ENCODE results near the gene TMEM266. TPM values are rescaled to one million over a fixed set of nuclear protein-coding genes. Genes with fewer than 3 reads are reported as not detected.
A peak's percentile ranks its signal among the peaks of the same experiment; 100 is the strongest.

Gene TMEM266
- total RNA-seq, 1 experiment from 2014 or later, result not detected

DNA sequence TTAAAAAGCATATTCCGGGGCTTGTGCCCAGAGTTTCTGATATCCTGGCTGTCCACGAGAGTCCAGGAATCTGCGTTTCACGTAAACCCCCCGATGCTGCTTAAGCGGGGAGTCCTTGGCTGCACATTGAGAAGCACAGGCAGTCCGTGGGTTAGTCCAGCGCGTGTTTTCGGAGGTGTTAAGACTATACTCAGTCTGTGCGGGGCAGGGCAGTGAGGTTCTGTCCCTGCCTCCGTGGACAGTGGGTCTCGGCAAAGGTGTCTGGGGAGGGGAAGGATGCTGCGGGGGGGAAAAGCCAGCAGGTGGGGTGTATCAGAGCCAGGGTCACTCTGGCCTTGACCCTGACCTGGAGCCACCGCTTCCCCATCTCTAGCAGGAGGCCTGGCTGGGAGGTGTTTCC lies 106.2 kb downstream of the TMEM266 start:
- Histone ChIP-seq H3K9me2 (replicated peaks; ENCODE audit: low read length) (no peaks in the 10 kb centered on the region), H3K4me3 (ENCODE audit: low read length) (no peak overlapping the region), H3K36me3 (ENCODE audit: low read depth, low read length) (no peaks in the 10 kb centered on the region), H3F3A (ENCODE audit: low read length, unreplicated experiment) (no peaks in the 10 kb centered on the region), H2AFZ (ENCODE audit: low read length) (no peak overlapping the region), H3K9me3 (ENCODE audit: low read length) (no peaks in the 10 kb centered on the region), H3K4me2 (ENCODE audit: low read length) (no peak overlapping the region), H3K9ac (ENCODE audit: low read length) (no peak overlapping the region), H3K27ac (ENCODE audit: low read length) (no peak overlapping the region), H3K79me2 (ENCODE audit: low read length) (no peaks in the 10 kb centered on the region), H3K4me1 (ENCODE audit: insufficient read depth, low read length) (no peaks in the 10 kb centered on the region), H4K20me1 (ENCODE audit: low read length) (no peaks in the 10 kb centered on the region), H3K27me3 (ENCODE audit: low read length) (no peaks in the 10 kb centered on the region)
- POLR2A ChIA-PET (ENCODE audit: unreplicated experiment), result no interaction called here
- CTCF ChIA-PET, result no interaction called here
- no peak for DNase-seq
- TF ChIP-seq EZH2phosphoT487 (IDR thresholded peaks at IDR 0.05; ENCODE audit: borderline replicate concordance, low read length), result no peak
- no peak for TF ChIP-seq EZH2 (IDR thresholded peaks at IDR 0.05; ENCODE audit: low read length, unreplicated experiment)
- TF ChIP-seq, protein P1, sequence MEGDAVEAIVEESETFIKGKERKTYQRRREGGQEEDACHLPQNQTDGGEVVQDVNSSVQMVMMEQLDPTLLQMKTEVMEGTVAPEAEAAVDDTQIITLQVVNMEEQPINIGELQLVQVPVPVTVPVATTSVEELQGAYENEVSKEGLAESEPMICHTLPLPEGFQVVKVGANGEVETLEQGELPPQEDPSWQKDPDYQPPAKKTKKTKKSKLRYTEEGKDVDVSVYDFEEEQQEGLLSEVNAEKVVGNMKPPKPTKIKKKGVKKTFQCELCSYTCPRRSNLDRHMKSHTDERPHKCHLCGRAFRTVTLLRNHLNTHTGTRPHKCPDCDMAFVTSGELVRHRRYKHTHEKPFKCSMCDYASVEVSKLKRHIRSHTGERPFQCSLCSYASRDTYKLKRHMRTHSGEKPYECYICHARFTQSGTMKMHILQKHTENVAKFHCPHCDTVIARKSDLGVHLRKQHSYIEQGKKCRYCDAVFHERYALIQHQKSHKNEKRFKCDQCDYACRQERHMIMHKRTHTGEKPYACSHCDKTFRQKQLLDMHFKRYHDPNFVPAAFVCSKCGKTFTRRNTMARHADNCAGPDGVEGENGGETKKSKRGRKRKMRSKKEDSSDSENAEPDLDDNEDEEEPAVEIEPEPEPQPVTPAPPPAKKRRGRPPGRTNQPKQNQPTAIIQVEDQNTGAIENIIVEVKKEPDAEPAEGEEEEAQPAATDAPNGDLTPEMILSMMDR (conservative IDR thresholded peaks at IDR 0.05; ENCODE audit: low read depth, low read length), result no peak
- BruUV-seq (replicated peaks), result no TSS peak
- ATAC-seq, result no peak
- intact Hi-C loops (cut with micrococcal nuclease), result no loop called here

DNA sequence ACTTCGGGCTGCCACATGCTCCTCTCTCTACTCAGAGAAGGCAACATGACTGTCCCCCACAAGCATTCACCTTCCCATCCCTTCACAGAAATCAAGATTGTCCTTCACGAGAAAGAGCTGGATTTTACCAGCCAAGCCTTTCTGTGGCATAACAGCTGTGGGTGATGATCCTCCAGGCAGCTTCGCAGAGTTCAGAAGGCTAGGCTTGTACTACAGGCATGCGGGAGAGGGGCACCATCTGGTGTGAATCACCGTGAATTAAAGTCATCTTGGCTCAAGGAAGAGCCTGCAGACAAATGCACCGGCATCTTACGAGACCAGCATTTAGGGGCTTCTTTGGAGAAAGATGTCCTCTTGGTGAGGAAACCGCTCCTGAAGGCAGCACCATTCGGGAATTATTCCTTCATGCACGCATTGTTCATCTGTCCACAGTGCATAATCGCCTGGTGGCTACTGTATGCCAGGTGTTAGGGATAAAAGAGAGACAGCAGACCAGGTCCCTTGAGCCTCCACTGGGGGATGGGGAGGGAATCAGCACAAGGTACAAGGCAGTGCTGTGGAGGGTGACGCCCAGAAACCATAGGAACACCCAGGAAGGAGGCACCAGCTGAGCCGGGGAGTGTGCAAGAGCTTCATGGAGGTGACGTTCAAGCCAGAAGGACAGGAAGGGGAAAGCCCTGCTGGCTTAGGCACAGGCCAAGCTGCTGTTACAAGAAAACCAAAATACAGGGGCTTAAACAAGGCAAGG lies 108.6 kb downstream of the TMEM266 start:
- H3F3A ChIP-seq (ENCODE audit: low read length, unreplicated experiment), result no peaks in the 10 kb centered on the region
- TF ChIP-seq, protein P1 (conservative IDR thresholded peaks at IDR 0.05; ENCODE audit: low read depth, low read length), result no peak
- no peak for TF ChIP-seq EZH2 (IDR thresholded peaks at IDR 0.05; ENCODE audit: low read length, unreplicated experiment)
- ChIA-PET CTCF (no interaction called here), POLR2A (ENCODE audit: unreplicated experiment) (no interaction called here)
- no peak overlapping the region for H3K27ac ChIP-seq (ENCODE audit: low read length)
- no peak overlapping the region for H3K4me3 ChIP-seq (ENCODE audit: low read length)
- no TSS peak for BruUV-seq (replicated peaks)
- ATAC-seq (no peak), DNase-seq (no peak)
- no peaks in the 10 kb centered on the region for H3K9me3 ChIP-seq (ENCODE audit: low read length)
- H3K9ac ChIP-seq (ENCODE audit: low read length), result no peak overlapping the region
- H3K4me2 ChIP-seq (ENCODE audit: low read length), result no peak overlapping the region
- H2AFZ ChIP-seq (ENCODE audit: low read length), result peak overlapping the region; percentile 26; the same call in 1 of the 2 replicates
- no peaks in the 10 kb centered on the region for H3K79me2 ChIP-seq (ENCODE audit: low read length)
- H3K27me3 ChIP-seq (ENCODE audit: low read length), result no peaks in the 10 kb centered on the region
- intact Hi-C loops (cut with micrococcal nuclease), result no loop called here
- H3K36me3 ChIP-seq (ENCODE audit: low read depth, low read length), result no peaks in the 10 kb centered on the region
- H3K4me1 ChIP-seq (ENCODE audit: insufficient read depth, low read length), result no peaks in the 10 kb centered on the region
- no peaks in the 10 kb centered on the region for H3K9me2 ChIP-seq (replicated peaks; ENCODE audit: low read length)
- H4K20me1 ChIP-seq (ENCODE audit: low read length), result no peaks in the 10 kb centered on the region

DNA sequence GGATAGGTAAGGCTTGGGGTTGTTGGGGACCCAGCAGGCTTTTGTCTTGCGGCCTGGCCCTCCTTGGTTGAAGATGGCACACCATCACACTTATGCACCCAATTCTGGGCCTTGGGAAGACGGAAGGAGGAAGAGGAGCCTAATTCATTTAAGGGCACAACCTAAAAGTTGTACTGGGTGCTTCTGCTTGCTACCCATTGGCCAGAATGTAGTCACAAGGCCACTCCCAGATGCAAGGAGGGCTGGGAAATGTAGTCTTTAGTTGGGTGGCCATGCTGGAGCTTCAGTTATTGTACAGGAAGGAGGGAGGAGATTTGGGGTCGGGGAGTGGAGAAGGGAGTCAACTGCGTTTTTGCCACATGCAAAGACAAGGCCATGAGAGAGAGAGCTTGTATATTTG lies 109.2 kb downstream of the TMEM266 start:
- intact Hi-C loops (cut with micrococcal nuclease), result no loop called here

More for the DNA sequence above, 109.2 kb downstream of the TMEM266 start:
- Histone ChIP-seq H3K27ac (ENCODE audit: low read length) (no peak overlapping the region), H2AFZ (ENCODE audit: low read length) (peak overlapping the region; percentile 26; the same call in 1 of the 2 replicates), H3K27me3 (ENCODE audit: low read length) (no peaks in the 10 kb centered on the region), H4K20me1 (ENCODE audit: low read length) (no peaks in the 10 kb centered on the region), H3K4me1 (ENCODE audit: insufficient read depth, low read length) (no peaks in the 10 kb centered on the region), H3K4me2 (ENCODE audit: low read length) (no peak overlapping the region), H3F3A (ENCODE audit: low read length, unreplicated experiment) (no peaks in the 10 kb centered on the region), H3K4me3 (ENCODE audit: low read length) (no peak overlapping the region), H3K9ac (ENCODE audit: low read length) (no peak overlapping the region), H3K9me2 (replicated peaks; ENCODE audit: low read length) (no peaks in the 10 kb centered on the region), H3K36me3 (ENCODE audit: low read depth, low read length) (no peaks in the 10 kb centered on the region), H3K79me2 (ENCODE audit: low read length) (no peaks in the 10 kb centered on the region), H3K9me3 (ENCODE audit: low read length) (no peaks in the 10 kb centered on the region)
- ATAC-seq, result peak; percentile 48; the same call in 1 of the 2 replicates
- ChIA-PET POLR2A (ENCODE audit: unreplicated experiment) (no interaction called here), CTCF (no interaction called here)
- no TSS peak for BruUV-seq (replicated peaks)
- DNase-seq, result no peak
- TF ChIP-seq EZH2phosphoT487 (IDR thresholded peaks at IDR 0.05; ENCODE audit: borderline replicate concordance, low read length), result no peak
- TF ChIP-seq, protein P1 (conservative IDR thresholded peaks at IDR 0.05; ENCODE audit: low read depth, low read length), result no peak
- no peak for TF ChIP-seq EZH2 (IDR thresholded peaks at IDR 0.05; ENCODE audit: low read length, unreplicated experiment)
